ENCODE results near the gene CCBE1.
"Not testable (repeated sequence)": the region's sequence is repeated elsewhere in the genome, so short reads cannot be mapped to it uniquely, and the experiment has no call there.

Gene CCBE1

GRCh38 chr18:59714096-59714495 is 16.9 kb upstream of the CCBE1 start:
- DNase-seq, result not testable (repeated sequence)

- no peak for DNase-seq
Measured at GRCh38 chr18:59712311-59712710, 15.1 kb upstream of the CCBE1 start.

GRCh38 chr18:59708988-59709387 is 11.8 kb upstream of the CCBE1 start:
- no peak for DNase-seq

DNA sequence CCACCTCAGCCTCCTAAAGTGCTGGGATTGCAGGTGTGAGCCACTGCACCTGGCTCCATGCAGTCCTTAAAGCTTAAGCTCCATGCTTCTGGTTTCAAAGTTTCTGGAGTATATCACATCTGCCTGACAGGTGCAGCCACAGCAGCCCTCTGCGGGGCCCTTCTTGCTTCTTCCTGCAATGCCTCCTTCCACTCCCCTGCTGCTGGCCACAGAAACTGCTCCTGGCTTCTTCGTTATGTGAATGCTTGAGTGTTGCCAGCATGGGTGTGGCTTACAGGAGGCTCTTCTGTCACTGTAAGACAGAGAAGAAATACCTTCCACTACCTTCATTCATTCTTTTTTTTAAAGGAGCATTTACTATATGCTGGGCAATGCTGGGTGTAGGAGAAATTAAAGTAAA is 10.1 kb upstream of the CCBE1 start:
- DNase-seq, result no peak

GRCh38 chr18:59706499-59706898 is 9.3 kb upstream of the CCBE1 start:
- DNase-seq, result no peak

DNA sequence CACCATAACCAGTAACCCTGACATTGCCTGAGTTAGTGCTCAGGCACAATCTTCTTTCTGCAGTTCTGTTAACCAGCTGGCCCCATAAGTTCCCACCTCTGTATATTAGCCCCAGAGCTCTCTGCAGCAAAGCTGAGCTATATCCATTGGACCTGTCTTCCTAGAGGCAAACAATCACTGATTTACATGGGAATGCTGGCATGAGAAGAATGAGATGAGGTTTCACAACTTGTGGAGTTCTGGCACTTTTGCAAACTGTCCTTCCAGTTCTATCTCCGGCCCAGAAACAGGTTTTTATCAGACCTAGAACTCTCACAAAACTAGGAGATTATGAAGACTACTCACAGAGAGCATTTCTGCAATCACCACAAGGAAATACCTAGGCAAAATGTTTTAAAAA is 7.9 kb upstream of the CCBE1 start:
- no peak for DNase-seq

DNA sequence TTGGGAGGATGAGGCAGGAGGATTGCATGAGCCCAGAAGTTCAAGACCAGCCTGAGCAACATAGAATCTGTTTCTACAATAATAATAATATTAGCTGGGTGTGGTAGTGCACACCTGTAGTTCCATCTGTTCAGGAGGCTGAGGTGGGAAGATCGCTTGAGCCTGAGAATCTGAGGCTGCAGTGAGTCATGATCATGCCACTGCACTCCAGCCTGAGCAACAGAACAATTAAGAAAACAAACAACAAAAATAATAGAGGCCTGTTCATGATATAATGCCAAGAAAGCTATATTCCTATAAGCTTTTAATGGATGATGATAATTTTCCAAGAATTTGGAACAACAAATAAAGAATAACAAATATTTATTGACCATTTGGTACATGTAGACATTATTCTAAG is 6.9 kb upstream of the CCBE1 start:
- DNase-seq, result no peak

DNA sequence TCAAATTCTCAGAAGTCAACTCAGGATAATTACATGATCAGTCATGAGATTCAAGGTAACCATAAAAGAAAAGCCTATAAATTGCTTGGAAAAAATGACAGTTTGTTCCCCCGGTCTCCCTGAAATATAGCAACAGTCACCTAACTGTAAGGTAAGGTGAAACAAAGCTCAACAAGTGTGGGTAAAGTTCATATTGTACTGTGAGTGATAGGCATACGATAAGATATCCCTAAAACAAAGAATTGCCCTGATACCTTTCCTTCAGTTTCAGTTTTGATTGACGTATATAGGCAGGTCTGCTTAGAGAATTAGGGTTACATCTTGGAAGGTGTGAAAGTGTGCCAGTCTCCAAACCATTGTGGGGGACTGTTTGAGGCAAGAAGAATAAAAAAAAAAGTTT is 4.0 kb upstream of the CCBE1 start:
- no peak for DNase-seq

GRCh38 chr18:59700535-59700967 is 3.3 kb upstream of the CCBE1 start:
- DNase-seq, result no peak

- DNase-seq, result no peak
Measured at GRCh38 chr18:59699750-59700534, 2.7 kb upstream of the CCBE1 start.

GRCh38 chr18:59699061-59699460 is 1.8 kb upstream of the CCBE1 start:
- no peak for DNase-seq

- DNase-seq, result peak; percentile 63
Measured at GRCh38 chr18:59696311-59697235, 650 bp downstream of the CCBE1 start.

DNA sequence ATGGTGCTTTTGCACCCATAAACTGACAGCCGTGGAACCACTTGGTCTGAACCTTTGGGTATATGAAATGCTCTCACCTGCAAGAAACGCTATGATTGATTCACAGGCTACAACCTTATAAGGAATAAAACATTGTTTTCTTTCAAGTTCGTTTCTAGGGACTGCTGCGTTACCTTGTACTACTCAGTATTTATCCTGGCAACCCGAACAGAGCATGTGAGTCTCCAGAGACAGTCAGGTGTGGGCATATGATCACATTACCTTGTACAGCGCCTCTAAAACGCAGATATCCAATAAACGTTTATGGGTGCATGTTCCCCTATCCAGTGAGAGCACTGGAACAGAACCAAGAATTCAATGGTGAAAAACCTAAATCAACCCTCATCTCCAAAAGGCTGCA is 1.7 kb downstream of the CCBE1 start:
- DNase-seq, result no peak

DNA sequence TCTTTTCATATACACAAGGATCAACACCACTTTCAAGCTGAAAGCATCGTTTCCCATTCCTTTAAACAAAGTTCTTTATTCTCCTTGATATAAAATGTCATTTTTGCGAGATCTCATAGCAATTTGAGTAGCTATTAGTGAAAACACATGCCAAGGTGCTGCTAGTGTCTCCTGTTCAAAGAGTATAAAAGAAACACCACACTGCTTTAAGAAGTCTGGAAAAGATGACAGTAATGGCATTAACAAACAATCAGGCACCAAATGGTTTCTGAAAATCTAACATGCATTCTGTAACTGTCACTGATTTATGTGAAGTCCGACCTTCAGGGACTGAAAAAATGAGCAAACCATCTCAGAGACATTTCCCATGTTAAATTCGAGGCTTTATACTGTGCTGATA is 2.4 kb downstream of the CCBE1 start:
- no peak for DNase-seq

GRCh38 chr18:59691996-59692395 is 5.2 kb downstream of the CCBE1 start:
- peak; percentile 81 for DNase-seq

DNA sequence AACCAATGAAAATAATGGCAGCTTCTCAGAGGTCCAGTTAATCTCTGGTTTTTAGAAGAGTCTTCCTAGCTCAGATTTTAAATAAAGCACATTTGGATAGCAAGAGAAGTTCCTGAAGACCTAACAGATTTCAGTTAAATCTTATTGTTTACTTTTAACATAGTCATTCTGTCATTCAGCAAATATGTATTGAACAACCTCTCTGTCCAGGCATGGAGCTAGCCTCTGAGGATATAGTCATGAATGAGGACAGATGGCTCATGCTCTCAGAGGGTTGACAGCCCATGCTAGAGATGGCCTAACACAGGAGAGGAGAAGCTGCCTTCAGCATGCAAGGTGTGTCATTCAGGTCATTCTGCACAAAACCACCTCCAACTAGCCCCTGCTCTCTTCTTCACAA is 6.2 kb downstream of the CCBE1 start:
- DNase-seq, result peak; percentile 97

- peak; percentile 38 for DNase-seq
Measured at GRCh38 chr18:59690186-59690982, 6.8 kb downstream of the CCBE1 start.

DNA sequence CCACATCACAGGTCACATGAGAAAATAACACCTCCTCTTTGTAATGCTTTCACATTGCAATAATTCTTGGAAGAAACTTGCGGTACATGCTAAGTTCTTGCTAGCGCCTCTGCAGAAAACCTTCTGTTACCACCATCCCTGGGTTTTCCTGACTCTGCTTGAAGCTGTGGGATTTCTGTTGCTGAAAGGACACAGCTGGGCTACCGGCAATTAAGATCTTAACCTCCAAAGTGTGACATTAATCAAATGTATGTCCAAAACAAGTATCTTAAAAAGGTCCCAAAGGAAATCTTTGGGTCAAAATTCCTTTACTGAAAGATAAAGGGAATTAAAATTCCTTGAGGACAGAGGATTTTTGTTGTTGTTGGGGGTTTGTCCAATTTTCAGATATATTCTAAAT is 7.5 kb downstream of the CCBE1 start:
- no peak for DNase-seq

DNA sequence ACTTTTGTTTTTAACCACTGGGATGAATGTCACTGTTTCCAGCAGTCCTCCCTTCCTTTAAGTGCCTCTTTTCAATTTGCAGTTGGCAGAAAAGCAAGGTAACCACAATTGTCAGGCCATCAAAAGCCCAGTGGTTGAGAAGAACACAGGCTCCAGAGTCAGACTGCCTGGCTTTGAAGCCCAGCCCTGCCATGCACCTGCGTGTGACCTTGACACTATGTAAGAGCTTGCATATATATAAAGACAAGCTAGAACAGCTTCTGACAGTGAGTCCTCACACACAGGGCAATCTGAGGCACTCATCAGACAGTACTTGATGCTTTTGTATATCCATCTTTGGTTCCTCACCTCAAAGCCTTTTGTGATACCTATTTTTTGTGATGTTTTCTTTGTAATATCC is 11.0 kb downstream of the CCBE1 start:
- DNase-seq, result no peak

GRCh38 chr18:59685501-59685900 is 11.7 kb downstream of the CCBE1 start:
- DNase-seq, result no peak

GRCh38 chr18:59684777-59685176 is 12.4 kb downstream of the CCBE1 start:
- DNase-seq, result no peak

DNA sequence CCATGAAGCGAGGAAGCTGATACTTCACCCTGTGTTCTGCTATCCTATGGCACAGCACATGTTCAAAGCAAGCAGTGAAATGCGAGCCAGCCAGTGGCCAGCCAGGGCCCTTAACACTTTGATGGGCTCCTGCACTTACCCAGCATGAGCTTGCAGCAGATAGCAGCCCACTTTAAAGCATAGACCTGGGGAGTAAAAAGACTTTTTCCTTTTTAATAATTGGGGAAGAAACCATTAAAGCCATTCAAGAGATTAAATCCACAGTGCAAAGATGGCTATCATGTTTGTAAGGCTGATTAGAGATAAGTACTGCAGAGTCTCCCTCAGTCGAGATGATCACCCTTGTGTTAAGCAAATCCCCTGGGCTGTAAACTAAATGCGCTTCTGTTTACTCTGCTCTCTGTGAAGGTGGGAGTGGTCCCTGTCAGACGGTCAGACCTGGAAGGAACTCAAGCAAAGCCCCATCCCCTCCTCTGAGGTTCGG is 15.7 kb downstream of the CCBE1 start:
- DNase-seq, result no peak

DNA sequence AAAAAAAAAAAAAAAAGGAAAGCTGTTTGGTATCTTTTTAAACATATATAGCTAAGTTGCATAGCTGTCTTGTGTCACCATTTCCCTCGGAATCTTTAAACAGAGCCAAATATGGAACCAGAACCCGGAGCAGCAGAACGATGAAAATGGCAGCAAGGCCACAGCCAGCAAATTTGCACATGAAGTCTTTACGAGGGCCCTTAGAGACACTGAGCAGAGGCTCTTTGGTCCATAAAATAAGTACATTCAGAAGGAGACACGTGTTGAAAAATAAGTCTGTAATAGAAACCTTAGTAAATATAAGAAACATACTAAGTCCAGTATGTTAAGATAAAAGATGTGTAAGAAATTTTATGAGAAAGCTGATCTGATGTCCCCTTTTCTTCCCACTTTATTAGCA is 16.2 kb downstream of the CCBE1 start:
- no peak for DNase-seq
